Spleen (tissue), 7 donors: ENCODE measurements around the gene CST11.

ENCODE experiments used
- CTCF ChIP-seq, 11 experiments: fragments of 200-600 bp in 7 of 11; fragments of 450-650 bp in 4 of 11; sonication (generic) in 4 of 11; IDR thresholded peaks in 8 of 11; conservative IDR thresholded peaks in 3 of 11; 1 replicate in 7 of 11; 2 replicates in 4 of 11; pipeline versions ENCODE4 v1.4.0 to v1.8.0; 2016 to 2021; ENCODE audit warnings: antibody characterized with exemption in 11 of 11, inconsistent platforms in 4 of 11, mild to moderate bottlenecking in 1 of 11
- POLR2A ChIP-seq, 3 donors: fragments of 450-650 bp; IDR thresholded peaks; one replicate each; pipeline ENCODE4 v1.5.1; 2017; ENCODE audit warnings: antibody characterized with exemption in 3 of 3, mild to moderate bottlenecking in 1 of 3
- POLR2AphosphoS5 ChIP-seq, 3 donors: sonication (generic); formaldehyde crosslinking; IDR thresholded peaks; one replicate each; pipeline ENCODE4 v1.5.1; 2017; ENCODE audit warnings: antibody characterized with exemption in 3 of 3
- donor health status: DM: no; HTN: no; CAD: no; lungs with moderate emphysema.
- donor health status: DM: no; HTN: no; CAD: no.
- donor health status: DM: no; HTN: no; CAD: no.

DNA sequence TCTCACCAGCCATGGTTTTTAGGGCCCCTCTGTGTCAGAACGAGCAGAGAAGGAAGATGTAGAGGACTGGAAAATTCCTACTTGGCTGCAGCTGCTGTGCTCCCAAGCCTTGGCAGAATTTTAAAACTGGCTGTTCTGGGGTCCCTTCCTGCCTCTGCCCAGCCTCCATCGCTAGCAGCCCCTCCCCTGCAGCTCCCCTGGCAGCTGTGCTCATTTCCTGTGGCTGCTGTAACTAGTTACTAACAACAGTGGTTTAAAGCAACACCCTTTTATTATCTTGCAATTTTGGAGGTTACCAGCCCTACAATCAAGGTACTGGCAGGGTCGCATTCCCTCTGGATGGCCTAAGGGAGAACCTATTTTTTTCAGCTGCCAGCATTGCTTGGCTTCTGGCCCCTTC lies 3.7 kb upstream of the CST11 start:
- TF ChIP-seq POLR2AphosphoS5 (IDR thresholded peaks at IDR 0.05) (no peak), CTCF (IDR thresholded peaks at IDR 0.05 in 8 of 11, conservative IDR thresholded peaks at IDR 0.05 in 3 of 11) (no peak), POLR2A (IDR thresholded peaks at IDR 0.05) (no peak)
